ENCODE data around the gene DTX1.

Gene DTX1

GRCh38 chr12:113056631-113057488, at the start of gene DTX1:
DTX1 (plus strand) TSS chr12:113056730; CDS start chr12:113058193, 1,463 bp downstream.
- H3K4me3 ChIP-seq (ENCODE audit: low read depth in 1 of 5, low read length in 5 of 5): peak within 1 kb of the TSS; percentile 51 to 78 (median 59)
- peaks cover 0 to 21% (median 0%) of the 10 kb centered on the region in 5 donors for H3K27me3 ChIP-seq (ENCODE audit: control insufficient read depth in 5 of 5, insufficient read depth in 4 of 5, low read length in 5 of 5)
- H3K27ac ChIP-seq (ENCODE audit: low read depth, low read length): peak within 1 kb of the TSS; percentile 63
- no peaks in the 10 kb centered on the region for H3K36me3 ChIP-seq (ENCODE audit: control insufficient read depth in 5 of 5, insufficient read depth in 5 of 5, low read length in 5 of 5)
- H3K9me3 ChIP-seq (ENCODE audit: control insufficient read depth in 5 of 5, low read length in 5 of 5): no peaks in the 10 kb centered on the region
- H3K4me1 ChIP-seq (ENCODE audit: control insufficient read depth in 5 of 5, insufficient read depth in 5 of 5, low read length in 5 of 5): peaks cover 0 to 57% (median 52%) of the 10 kb centered on the region in 5 donors
- H3K9ac ChIP-seq (ENCODE audit: low read length in 5 of 5): peak within 1 kb of the TSS in 4 of 5 donors; percentile 62 to 73 (median 68)

- peaks cover 0 to 5% (median 2%) of the 10 kb centered on the region in 5 donors for H3K9me3 ChIP-seq (ENCODE audit: control insufficient read depth in 5 of 5, low read length in 5 of 5)
- H3K36me3 ChIP-seq (ENCODE audit: control insufficient read depth in 5 of 5, insufficient read depth in 5 of 5, low read length in 5 of 5): peaks cover 8 to 87% (median 64%) of the 10 kb centered on the region in 5 donors
- H3K4me3 ChIP-seq (ENCODE audit: low read depth in 1 of 5, low read length in 5 of 5): no peak overlapping the region
- no peak overlapping the region for H3K9ac ChIP-seq (ENCODE audit: low read length in 5 of 5)
- H3K4me1 ChIP-seq (ENCODE audit: control insufficient read depth in 5 of 5, insufficient read depth in 5 of 5, low read length in 5 of 5): no peaks in the 10 kb centered on the region
- H3K27ac ChIP-seq (ENCODE audit: low read depth, low read length): no peak overlapping the region
- no peaks in the 10 kb centered on the region for H3K27me3 ChIP-seq (ENCODE audit: control insufficient read depth in 5 of 5, insufficient read depth in 4 of 5, low read length in 5 of 5)
Measured at GRCh38 chr12:113007166-113007565, 49.4 kb upstream of the DTX1 start.

- Histone ChIP-seq H3K27ac (ENCODE audit: low read depth, low read length) (no peak overlapping the region), H3K4me3 (ENCODE audit: low read depth in 1 of 5, low read length in 5 of 5) (no peak overlapping the region), H3K9me3 (ENCODE audit: control insufficient read depth in 5 of 5, low read length in 5 of 5) (peaks cover 0 to 5% (median 2%) of the 10 kb centered on the region in 5 donors), H3K36me3 (ENCODE audit: control insufficient read depth in 5 of 5, insufficient read depth in 5 of 5, low read length in 5 of 5) (peaks cover 5 to 55% (median 41%) of the 10 kb centered on the region in 5 donors), H3K9ac (ENCODE audit: low read length in 5 of 5) (no peak overlapping the region), H3K27me3 (ENCODE audit: control insufficient read depth in 5 of 5, insufficient read depth in 4 of 5, low read length in 5 of 5) (no peaks in the 10 kb centered on the region), H3K4me1 (ENCODE audit: control insufficient read depth in 5 of 5, insufficient read depth in 5 of 5, low read length in 5 of 5) (peaks cover 0 to 9% (median 8%) of the 10 kb centered on the region in 5 donors)
Measured at GRCh38 chr12:113010701-113011100, 45.8 kb upstream of the DTX1 start.

GRCh38 chr12:113014565-113014964, 42.0 kb upstream of the DTX1 start:
- no peak overlapping the region for H3K9ac ChIP-seq (ENCODE audit: low read length in 5 of 5)
- no peaks in the 10 kb centered on the region for H3K27me3 ChIP-seq (ENCODE audit: control insufficient read depth in 5 of 5, insufficient read depth in 4 of 5, low read length in 5 of 5)
- H3K9me3 ChIP-seq (ENCODE audit: control insufficient read depth in 5 of 5, low read length in 5 of 5): peaks cover 0 to 5% (median 2%) of the 10 kb centered on the region in 5 donors
- H3K36me3 ChIP-seq (ENCODE audit: control insufficient read depth in 5 of 5, insufficient read depth in 5 of 5, low read length in 5 of 5): peaks cover 2 to 17% (median 8%) of the 10 kb centered on the region in 5 donors
- peaks cover 0 to 9% (median 8%) of the 10 kb centered on the region in 5 donors for H3K4me1 ChIP-seq (ENCODE audit: control insufficient read depth in 5 of 5, insufficient read depth in 5 of 5, low read length in 5 of 5)
- H3K4me3 ChIP-seq (ENCODE audit: low read depth in 1 of 5, low read length in 5 of 5): no peak overlapping the region
- no peak overlapping the region for H3K27ac ChIP-seq (ENCODE audit: low read depth, low read length)

GRCh38 chr12:113016796-113017195, 39.7 kb upstream of the DTX1 start:
- H3K4me1 ChIP-seq (ENCODE audit: control insufficient read depth in 5 of 5, insufficient read depth in 5 of 5, low read length in 5 of 5): peaks cover 0 to 9% (median 8%) of the 10 kb centered on the region in 5 donors
- no peaks in the 10 kb centered on the region for H3K36me3 ChIP-seq (ENCODE audit: control insufficient read depth in 5 of 5, insufficient read depth in 5 of 5, low read length in 5 of 5)
- no peaks in the 10 kb centered on the region for H3K27me3 ChIP-seq (ENCODE audit: control insufficient read depth in 5 of 5, insufficient read depth in 4 of 5, low read length in 5 of 5)
- H3K9me3 ChIP-seq (ENCODE audit: control insufficient read depth in 5 of 5, low read length in 5 of 5): no peaks in the 10 kb centered on the region
- H3K9ac ChIP-seq (ENCODE audit: low read length in 5 of 5): no peak overlapping the region
- H3K4me3 ChIP-seq (ENCODE audit: low read depth in 1 of 5, low read length in 5 of 5): no peak overlapping the region
- no peak overlapping the region for H3K27ac ChIP-seq (ENCODE audit: low read depth, low read length)

- peaks cover 0 to 9% (median 8%) of the 10 kb centered on the region in 5 donors for H3K4me1 ChIP-seq (ENCODE audit: control insufficient read depth in 5 of 5, insufficient read depth in 5 of 5, low read length in 5 of 5)
- no peak overlapping the region for H3K4me3 ChIP-seq (ENCODE audit: low read depth in 1 of 5, low read length in 5 of 5)
- H3K36me3 ChIP-seq (ENCODE audit: control insufficient read depth in 5 of 5, insufficient read depth in 5 of 5, low read length in 5 of 5): no peaks in the 10 kb centered on the region
- no peak overlapping the region for H3K27ac ChIP-seq (ENCODE audit: low read depth, low read length)
- no peaks in the 10 kb centered on the region for H3K9me3 ChIP-seq (ENCODE audit: control insufficient read depth in 5 of 5, low read length in 5 of 5)
- no peak overlapping the region for H3K9ac ChIP-seq (ENCODE audit: low read length in 5 of 5)
- no peaks in the 10 kb centered on the region for H3K27me3 ChIP-seq (ENCODE audit: control insufficient read depth in 5 of 5, insufficient read depth in 4 of 5, low read length in 5 of 5)
Measured at GRCh38 chr12:113019025-113019424, 37.5 kb upstream of the DTX1 start.

GRCh38 chr12:113021500-113021899, 35.0 kb upstream of the DTX1 start:
- Histone ChIP-seq H3K27ac (ENCODE audit: low read depth, low read length) (no peak overlapping the region), H3K4me1 (ENCODE audit: control insufficient read depth in 5 of 5, insufficient read depth in 5 of 5, low read length in 5 of 5) (no peaks in the 10 kb centered on the region), H3K9me3 (ENCODE audit: control insufficient read depth in 5 of 5, low read length in 5 of 5) (no peaks in the 10 kb centered on the region), H3K4me3 (ENCODE audit: low read depth in 1 of 5, low read length in 5 of 5) (no peak overlapping the region), H3K36me3 (ENCODE audit: control insufficient read depth in 5 of 5, insufficient read depth in 5 of 5, low read length in 5 of 5) (no peaks in the 10 kb centered on the region), H3K27me3 (ENCODE audit: control insufficient read depth in 5 of 5, insufficient read depth in 4 of 5, low read length in 5 of 5) (no peaks in the 10 kb centered on the region), H3K9ac (ENCODE audit: low read length in 5 of 5) (no peak overlapping the region)

GRCh38 chr12:113022563-113023297, 33.8 kb upstream of the DTX1 start:
- no peaks in the 10 kb centered on the region for H3K9me3 ChIP-seq (ENCODE audit: control insufficient read depth in 5 of 5, low read length in 5 of 5)
- H3K27ac ChIP-seq (ENCODE audit: low read depth, low read length): no peak overlapping the region
- no peaks in the 10 kb centered on the region for H3K4me1 ChIP-seq (ENCODE audit: control insufficient read depth in 5 of 5, insufficient read depth in 5 of 5, low read length in 5 of 5)
- no peaks in the 10 kb centered on the region for H3K27me3 ChIP-seq (ENCODE audit: control insufficient read depth in 5 of 5, insufficient read depth in 4 of 5, low read length in 5 of 5)
- no peak overlapping the region for H3K4me3 ChIP-seq (ENCODE audit: low read depth in 1 of 5, low read length in 5 of 5)
- no peaks in the 10 kb centered on the region for H3K36me3 ChIP-seq (ENCODE audit: control insufficient read depth in 5 of 5, insufficient read depth in 5 of 5, low read length in 5 of 5)
- no peak overlapping the region for H3K9ac ChIP-seq (ENCODE audit: low read length in 5 of 5)

- Histone ChIP-seq H3K4me1 (ENCODE audit: control insufficient read depth in 5 of 5, insufficient read depth in 5 of 5, low read length in 5 of 5) (peaks cover 0 to 4% (median 0%) of the 10 kb centered on the region in 5 donors), H3K36me3 (ENCODE audit: control insufficient read depth in 5 of 5, insufficient read depth in 5 of 5, low read length in 5 of 5) (no peaks in the 10 kb centered on the region), H3K4me3 (ENCODE audit: low read depth in 1 of 5, low read length in 5 of 5) (no peak overlapping the region), H3K9ac (ENCODE audit: low read length in 5 of 5) (no peak overlapping the region), H3K9me3 (ENCODE audit: control insufficient read depth in 5 of 5, low read length in 5 of 5) (no peaks in the 10 kb centered on the region), H3K27ac (ENCODE audit: low read depth, low read length) (no peak overlapping the region), H3K27me3 (ENCODE audit: control insufficient read depth in 5 of 5, insufficient read depth in 4 of 5, low read length in 5 of 5) (no peaks in the 10 kb centered on the region)
Measured at GRCh38 chr12:113027726-113028125, 28.8 kb upstream of the DTX1 start.
